K562 treated with DMSO at 1 percent for 24 hours (cell line): ENCODE measurements around the gene OR5K2. TPM values are rescaled to one million over a fixed set of nuclear protein-coding genes. Genes with fewer than 3 reads are reported as not detected.

Source experiments
- total RNA-seq: library from RNA; unstranded; fragments of 300-600 nt; gene quantifications from 2 replicates; pipeline ENCODE4 v1.2.3, GENCODE V29; 2022; ENCODE audit warnings: low read depth; ENCODE audit not compliant: insufficient read depth

The OR5K2 gene
- not detected in 2 replicates for total RNA-seq

DNA sequence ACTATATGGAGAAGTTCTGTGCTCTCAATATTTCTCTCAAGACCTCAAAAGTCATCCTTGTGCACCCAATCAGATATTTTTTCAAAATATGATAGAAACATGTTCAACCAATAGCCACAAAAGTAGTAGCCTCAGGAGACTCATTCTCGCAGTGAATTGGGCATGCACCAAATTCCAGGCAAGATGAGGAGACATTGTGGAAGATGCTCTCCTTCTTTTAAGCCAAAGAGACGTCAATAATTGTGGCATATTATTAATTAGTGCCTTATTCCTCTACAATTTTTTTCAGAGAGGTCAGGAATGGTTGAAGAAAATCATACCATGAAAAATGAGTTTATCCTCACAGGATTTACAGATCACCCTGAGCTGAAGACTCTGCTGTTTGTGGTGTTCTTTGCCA lies at the start of gene OR5K2:
Gene OR5K2 (plus strand): TSS at position 301 of the 400 bp plus-strand sequence. CDS start 0 bp downstream, at position 301.

DNA sequence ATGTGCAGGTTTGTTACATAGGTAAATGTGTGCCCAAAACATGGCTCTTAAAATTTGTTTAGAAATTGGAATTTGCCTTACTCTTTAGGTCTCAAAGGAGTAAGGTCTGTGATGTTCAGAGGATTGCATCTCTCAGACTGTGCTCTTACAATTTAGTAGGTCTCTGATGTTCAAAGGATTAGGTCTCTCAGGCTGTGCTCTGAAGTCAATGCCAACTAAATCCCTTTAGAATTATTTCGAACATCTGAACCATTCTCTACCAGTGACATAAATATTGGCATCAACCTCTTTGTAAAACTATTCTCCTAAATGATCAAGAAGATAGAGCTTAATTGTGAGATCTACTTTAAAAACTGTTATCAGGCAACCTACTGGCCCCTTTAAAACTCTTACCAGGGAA lies 34.6 kb upstream of the OR5K2 start, which contains the start of gene OR5K1:
Gene OR5K1 (plus strand): TSS at position 301 of the 400 bp plus-strand sequence. CDS start 6,376 bp downstream, outside the sequence.

DNA sequence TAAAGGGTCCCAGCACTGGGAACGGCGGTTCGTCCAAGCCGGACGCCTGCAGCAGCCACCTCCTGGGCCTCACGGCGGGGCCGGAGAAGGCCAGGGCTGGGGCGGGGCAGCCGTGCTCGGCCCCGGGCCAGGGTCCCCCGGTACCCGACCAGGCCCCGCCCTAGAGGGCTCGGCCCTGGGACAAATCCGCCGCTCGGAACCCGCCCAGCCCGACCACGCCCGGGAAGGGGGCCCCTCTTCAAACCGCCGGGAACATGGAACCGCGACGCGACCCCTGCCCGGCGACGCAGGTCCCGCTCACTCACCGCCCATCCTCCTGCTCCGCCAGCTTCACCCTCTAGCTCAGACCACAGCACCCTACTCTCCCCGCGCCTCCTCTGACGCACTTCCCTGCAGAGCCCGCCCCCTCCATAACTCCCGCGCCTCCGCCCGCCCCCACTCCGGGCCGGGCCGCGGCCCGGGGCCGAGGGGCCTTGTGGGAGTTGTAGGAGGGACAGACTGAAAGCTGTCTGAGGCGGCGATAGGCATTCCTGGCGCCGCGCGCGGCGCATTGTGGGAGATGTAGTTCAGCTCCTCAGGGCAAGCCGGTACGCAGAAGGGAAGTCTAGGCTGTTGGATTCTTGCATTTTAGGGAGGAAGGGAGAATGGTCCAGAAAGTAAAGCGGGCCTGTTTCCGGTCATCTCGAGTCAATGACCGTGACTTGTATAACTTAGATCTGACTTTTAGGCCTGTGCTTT lies 25.2 kb downstream of the OR5K2 start, which contains the start of gene CLDND1:
Gene CLDND1 (minus strand): TSS at position 359 of the 738 bp plus-strand sequence. CDS start 1,478 bp downstream, outside the sequence.

DNA sequence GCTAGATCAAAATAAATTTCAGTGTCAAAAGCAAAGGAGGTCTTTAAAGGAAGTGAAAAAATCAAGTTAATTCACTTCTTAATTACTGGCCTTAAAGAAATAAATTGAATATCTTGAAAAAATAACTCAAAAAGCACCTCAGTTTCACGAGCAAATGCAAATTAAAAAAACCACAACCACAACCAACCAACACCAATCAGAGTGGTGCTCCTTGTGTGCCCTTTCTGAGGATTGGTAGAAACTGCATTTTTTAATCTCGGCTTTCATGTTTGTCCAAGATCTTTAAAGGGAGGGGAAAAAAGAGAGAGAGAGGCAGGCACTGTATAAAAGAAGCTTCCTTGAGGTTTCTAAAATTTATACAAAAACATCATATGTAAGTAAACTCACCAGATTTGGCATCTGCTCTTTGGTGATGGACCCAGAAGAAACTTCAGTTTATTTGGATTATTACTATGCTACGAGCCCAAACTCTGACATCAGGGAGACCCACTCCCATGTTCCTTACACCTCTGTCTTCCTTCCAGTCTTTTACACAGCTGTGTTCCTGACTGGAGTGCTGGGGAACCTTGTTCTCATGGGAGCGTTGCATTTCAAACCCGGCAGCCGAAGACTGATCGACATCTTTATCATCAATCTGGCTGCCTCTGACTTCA lies 34.3 kb downstream of the OR5K2 start, which contains the start of gene GPR15:
Gene GPR15 (plus strand): TSS at position 357 of the 653 bp plus-strand sequence. CDS start 56 bp downstream, at position 413.

Other genes starting within 250 kb of the OR5K2 start
- not detected in 2 replicates for gene OR5H6, start 233.4 kb upstream of the OR5K2 start, total RNA-seq
- gene OR5H2, start 215.2 kb upstream of the OR5K2 start, total RNA-seq: not detected in 2 replicates
- gene OR5K4, start 143.8 kb upstream of the OR5K2 start, total RNA-seq: not detected in 2 replicates
- not detected in 2 replicates for gene OR5K3, start 107.0 kb upstream of the OR5K2 start, total RNA-seq
- gene OR5K1, start 34.5 kb upstream of the OR5K2 start, total RNA-seq: not detected in 2 replicates
- 37.0 and 41.2 TPM in 2 replicates for gene CLDND1, start 25.2 kb downstream of the OR5K2 start, total RNA-seq
- not detected in 2 replicates for gene GPR15, start 34.3 kb downstream of the OR5K2 start, total RNA-seq
- gene CPOX, start 95.9 kb downstream of the OR5K2 start, total RNA-seq: 22.7 and 28.8 TPM in 2 replicates